Measurements from ENCODE around the gene ANAPC13. TPM values are rescaled to one million over a fixed set of nuclear protein-coding genes. Genes with fewer than 3 reads are reported as not detected.

The ANAPC13 gene
- total and polyA plus RNA-seq, 8 donors = 16.5 to 59.1 (median 23.1) TPM

- no peak for FAIRE-seq
- ATAC-seq = no peak
- intact Hi-C loops (cut with DNase I) = no loop called here
Observed at GRCh38 chr3:134527037-134527436, 41.3 kb upstream of the ANAPC13 start.

GRCh38 chr3:134526319-134526718 lies 40.5 kb upstream of the ANAPC13 start:
- Histone ChIP-seq H3K4me3 (no peak overlapping the region), H3K27me3 (no peaks in the 10 kb centered on the region), H3K27ac (no peak overlapping the region), H3K9me3 (no peaks in the 10 kb centered on the region), H3K36me3 (no peaks in the 10 kb centered on the region), H3K4me1 (no peaks in the 10 kb centered on the region)
- WGBS, 2 donors = 95 to 100% methylated on average over 1 of the region's 1 CpG
- DNase-seq = no peak
- FAIRE-seq = no peak
- TF ChIP-seq CTCF (IDR thresholded peaks at IDR 0.05) = no peak
- ATAC-seq = no peak
- intact Hi-C loops (cut with DNase I) = no loop called here

More at GRCh38 chr3:134527037-134527436, 41.3 kb upstream of the ANAPC13 start:
- no peak overlapping the region for H3K4me3 ChIP-seq
- TF ChIP-seq CTCF (IDR thresholded peaks at IDR 0.05) = no peak
- no peaks in the 10 kb centered on the region for H3K27me3 ChIP-seq
- DNase-seq = peak in 1 of 6 donors; percentile 34
- H3K36me3 ChIP-seq = no peaks in the 10 kb centered on the region
- no peaks in the 10 kb centered on the region for H3K4me1 ChIP-seq
- H3K27ac ChIP-seq = no peak overlapping the region
- H3K9me3 ChIP-seq = no peaks in the 10 kb centered on the region
- WGBS, 2 donors = 97 to 100% methylated on average over 4 of the region's 4 CpGs

- no peaks in the 10 kb centered on the region for H3K4me1 ChIP-seq
- H3K27ac ChIP-seq = no peak overlapping the region
- TF ChIP-seq CTCF (IDR thresholded peaks at IDR 0.05) = no peak
- H3K27me3 ChIP-seq = no peaks in the 10 kb centered on the region
- no peak overlapping the region for H3K4me3 ChIP-seq
- H3K9me3 ChIP-seq = no peaks in the 10 kb centered on the region
- DNase-seq (no peak), ATAC-seq (no peak), FAIRE-seq (no peak)
- H3K36me3 ChIP-seq = no peaks in the 10 kb centered on the region
- intact Hi-C loops (cut with DNase I) = no loop called here
Observed at GRCh38 chr3:134525293-134525692, 39.5 kb upstream of the ANAPC13 start.

- WGBS, 2 donors = 97 to 98% methylated on average over 6 of the region's 6 CpGs
- intact Hi-C loops (cut with DNase I) = no loop called here
- FAIRE-seq (no peak), ATAC-seq (no peak), DNase-seq (no peak)
- no peaks in the 10 kb centered on the region for H3K4me1 ChIP-seq
- no peak overlapping the region for H3K4me3 ChIP-seq
- no peaks in the 10 kb centered on the region for H3K27me3 ChIP-seq
- no peaks in the 10 kb centered on the region for H3K9me3 ChIP-seq
- no peak for TF ChIP-seq CTCF (IDR thresholded peaks at IDR 0.05)
- H3K36me3 ChIP-seq = no peaks in the 10 kb centered on the region
- H3K27ac ChIP-seq = no peak overlapping the region
Observed at GRCh38 chr3:134522541-134522940, 36.8 kb upstream of the ANAPC13 start.

GRCh38 chr3:134517791-134518190 lies 32.0 kb upstream of the ANAPC13 start:
- H3K27ac ChIP-seq = no peak overlapping the region
- H3K4me1 ChIP-seq = no peaks in the 10 kb centered on the region
- TF ChIP-seq CTCF (IDR thresholded peaks at IDR 0.05) = no peak
- DNase-seq (no peak), ATAC-seq (no peak), FAIRE-seq (no peak)
- intact Hi-C loops (cut with DNase I) = no loop called here
- H3K4me3 ChIP-seq = no peak overlapping the region
- no peaks in the 10 kb centered on the region for H3K36me3 ChIP-seq
- no peaks in the 10 kb centered on the region for H3K27me3 ChIP-seq
- no peaks in the 10 kb centered on the region for H3K9me3 ChIP-seq
